ENCODE measurements around the gene CRACR2B. TPM values are rescaled to one million over a fixed set of nuclear protein-coding genes. Genes with fewer than 3 reads are reported as not detected.

The CRACR2B gene
- total RNA-seq, 3 donors from 2014 or later: 14.7 to 152 (median 86.2) TPM

DNA sequence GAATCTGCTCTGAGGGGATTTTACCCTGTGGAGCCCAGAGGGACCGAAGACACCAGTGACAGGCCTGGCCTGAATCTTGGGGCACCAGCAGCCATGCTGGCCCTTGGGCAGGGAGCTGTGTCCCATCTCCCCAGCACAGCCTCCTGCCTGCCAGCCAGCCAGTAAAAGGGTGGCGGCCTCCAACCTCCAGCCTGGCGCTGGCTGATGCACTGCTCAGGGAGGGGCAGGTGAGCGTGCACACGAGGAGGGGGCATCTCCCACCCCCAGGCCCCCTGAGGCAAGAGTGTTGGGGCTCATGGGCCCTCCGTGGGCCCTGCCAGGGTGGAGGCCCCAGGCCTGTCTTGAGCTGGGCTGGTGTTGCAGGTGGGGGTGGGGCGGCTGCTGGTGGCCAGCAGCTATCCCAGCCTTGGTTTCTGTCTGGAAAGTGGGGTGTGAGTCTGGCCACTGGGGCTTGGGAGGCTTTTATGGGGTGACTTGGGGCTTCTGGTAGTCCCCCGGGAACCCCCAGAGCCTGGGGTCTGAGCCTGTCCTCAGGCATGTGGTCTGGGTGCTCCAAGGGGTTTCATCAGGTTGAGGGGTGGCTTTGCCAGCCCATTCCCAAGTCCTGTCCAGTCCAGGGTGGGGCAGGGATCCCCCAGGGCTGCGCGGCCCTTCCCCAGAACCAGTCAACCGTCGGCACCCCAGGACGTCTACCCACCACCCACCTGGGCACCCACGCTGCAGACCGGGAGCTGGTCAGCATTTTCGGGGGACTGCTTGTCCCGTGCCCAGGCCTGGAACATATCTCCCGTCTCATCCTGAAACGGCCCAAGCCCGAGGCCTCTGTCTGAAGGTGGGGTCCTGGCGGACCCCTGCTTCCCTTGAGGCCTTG, 32.8 kb downstream of the CRACR2B start:
- Histone ChIP-seq H3K36me3 (no peaks in the 10 kb centered on the region), H3K9me3 (no peaks in the 10 kb centered on the region), H3K27me3 (no peaks in the 10 kb centered on the region), H3K4me3 (no peak overlapping the region), H3K27ac (peak overlapping the region in 1 of 2 donors; percentile 55), H3K4me1 (peaks cover 0 to 4% of the 10 kb centered on the region in 2 donors)
- DNase-seq (ENCODE audit: low spot score in 2 of 2): no peak
- intact Hi-C loops (cut with DNase I; ENCODE audit: low total_unique reads): loop anchor here (10.0 kb wide), 1 partner anchor 124 kb away; no protein-coding TSS in a partner anchor
- TF ChIP-seq, protein P1, sequence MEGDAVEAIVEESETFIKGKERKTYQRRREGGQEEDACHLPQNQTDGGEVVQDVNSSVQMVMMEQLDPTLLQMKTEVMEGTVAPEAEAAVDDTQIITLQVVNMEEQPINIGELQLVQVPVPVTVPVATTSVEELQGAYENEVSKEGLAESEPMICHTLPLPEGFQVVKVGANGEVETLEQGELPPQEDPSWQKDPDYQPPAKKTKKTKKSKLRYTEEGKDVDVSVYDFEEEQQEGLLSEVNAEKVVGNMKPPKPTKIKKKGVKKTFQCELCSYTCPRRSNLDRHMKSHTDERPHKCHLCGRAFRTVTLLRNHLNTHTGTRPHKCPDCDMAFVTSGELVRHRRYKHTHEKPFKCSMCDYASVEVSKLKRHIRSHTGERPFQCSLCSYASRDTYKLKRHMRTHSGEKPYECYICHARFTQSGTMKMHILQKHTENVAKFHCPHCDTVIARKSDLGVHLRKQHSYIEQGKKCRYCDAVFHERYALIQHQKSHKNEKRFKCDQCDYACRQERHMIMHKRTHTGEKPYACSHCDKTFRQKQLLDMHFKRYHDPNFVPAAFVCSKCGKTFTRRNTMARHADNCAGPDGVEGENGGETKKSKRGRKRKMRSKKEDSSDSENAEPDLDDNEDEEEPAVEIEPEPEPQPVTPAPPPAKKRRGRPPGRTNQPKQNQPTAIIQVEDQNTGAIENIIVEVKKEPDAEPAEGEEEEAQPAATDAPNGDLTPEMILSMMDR (IDR thresholded peaks at IDR 0.05): no peak
- TF ChIP-seq POLR2AphosphoS5 (IDR thresholded peaks at IDR 0.05) (no peak), POLR2A (IDR thresholded peaks at IDR 0.05) (no peak)

DNA sequence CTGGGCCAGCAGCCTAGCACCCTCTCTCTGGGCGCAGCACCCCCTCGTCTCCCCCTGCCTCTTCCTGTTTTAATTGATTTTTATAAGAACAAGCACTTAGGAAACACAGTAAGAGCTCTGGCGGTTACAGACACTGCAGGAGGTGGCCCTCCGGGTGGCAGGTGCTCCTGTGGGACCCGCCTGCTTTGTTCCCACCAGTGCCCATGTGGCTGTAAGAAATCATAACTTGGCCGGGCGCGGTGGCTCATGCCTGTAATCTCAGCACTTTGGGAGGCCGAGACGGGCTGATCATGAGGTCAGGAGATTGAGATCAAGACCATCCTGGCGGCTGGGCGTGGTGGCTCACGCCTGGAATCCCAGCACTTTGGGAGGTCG, 33.4 kb downstream of the CRACR2B start:
- Histone ChIP-seq H3K36me3 (no peaks in the 10 kb centered on the region), H3K27ac (no peak overlapping the region), H3K27me3 (no peaks in the 10 kb centered on the region), H3K4me1 (peaks cover 0 to 4% of the 10 kb centered on the region in 2 donors), H3K4me3 (no peak overlapping the region), H3K9me3 (no peaks in the 10 kb centered on the region)
- DNase-seq (ENCODE audit: low spot score in 2 of 2): no peak
- intact Hi-C loops (cut with DNase I; ENCODE audit: low total_unique reads): loop anchor here (10.0 kb wide), 1 partner anchor 124 kb away; no protein-coding TSS in a partner anchor
- no peak for TF ChIP-seq POLR2AphosphoS5 (IDR thresholded peaks at IDR 0.05)
- TF ChIP-seq, protein P1 (IDR thresholded peaks at IDR 0.05): no peak
- no peak for TF ChIP-seq POLR2A (IDR thresholded peaks at IDR 0.05)

DNA sequence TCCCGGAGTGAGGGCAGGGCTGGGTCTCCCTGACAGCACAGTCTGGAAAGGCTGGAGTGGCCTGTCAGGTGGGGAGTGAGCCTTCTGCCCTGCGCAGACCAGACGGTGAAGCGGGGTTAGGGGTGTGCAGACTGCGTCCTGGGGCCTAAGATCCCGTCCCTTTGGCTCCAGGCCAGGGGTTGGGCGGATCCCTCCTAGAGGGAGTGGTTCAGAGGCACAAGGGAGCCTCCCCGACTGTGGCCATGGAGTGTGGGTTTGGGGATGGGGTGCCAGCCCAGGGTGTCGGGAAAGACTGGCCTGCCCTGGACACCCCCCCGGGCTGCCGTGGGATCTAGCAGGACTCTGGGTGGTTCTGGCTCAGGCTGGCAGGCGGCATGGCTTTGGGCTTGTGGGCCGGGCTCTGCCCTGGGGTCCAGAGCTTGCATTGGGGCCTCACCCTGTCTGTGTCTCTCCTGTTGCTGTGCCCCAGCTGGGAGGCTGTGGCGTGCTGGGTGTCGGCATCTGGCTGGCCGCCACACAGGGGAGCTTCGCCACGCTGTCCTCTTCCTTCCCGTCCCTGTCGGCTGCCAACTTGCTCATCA, 34.5 kb downstream of the CRACR2B start:
- H3K9me3 ChIP-seq: no peaks in the 10 kb centered on the region
- no peak overlapping the region for H3K27ac ChIP-seq
- no peaks in the 10 kb centered on the region for H3K36me3 ChIP-seq
- intact Hi-C loops (cut with DNase I; ENCODE audit: low total_unique reads): loop anchor here (10.0 kb wide), 1 partner anchor 123 kb away; no protein-coding TSS in a partner anchor
- peaks cover 0 to 4% of the 10 kb centered on the region in 2 donors for H3K4me1 ChIP-seq
- no peak for DNase-seq (ENCODE audit: low spot score in 2 of 2)
- H3K4me3 ChIP-seq: no peak overlapping the region
- TF ChIP-seq POLR2AphosphoS5 (IDR thresholded peaks at IDR 0.05): no peak
- TF ChIP-seq POLR2A (IDR thresholded peaks at IDR 0.05): no peak
- TF ChIP-seq, protein P1 (IDR thresholded peaks at IDR 0.05): no peak
- no peaks in the 10 kb centered on the region for H3K27me3 ChIP-seq

DNA sequence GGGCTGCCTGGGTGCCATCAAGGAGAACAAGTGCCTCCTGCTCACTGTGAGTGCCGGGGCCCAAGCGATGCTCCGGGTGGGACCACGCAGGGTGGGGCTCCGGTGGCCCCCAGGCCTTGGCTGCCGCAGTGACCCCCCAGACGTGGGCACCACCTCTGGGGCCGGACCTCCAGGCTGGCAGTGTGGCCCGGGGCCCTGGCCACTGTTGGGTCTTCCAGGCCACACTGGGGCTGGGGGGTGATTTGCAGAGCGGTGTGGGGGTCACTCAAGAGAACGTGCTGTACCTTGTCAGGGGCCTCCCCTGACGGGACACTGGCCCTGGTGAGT, 34.9 kb downstream of the CRACR2B start:
- H3K4me1 ChIP-seq: peaks cover 0 to 4% of the 10 kb centered on the region in 2 donors
- no peaks in the 10 kb centered on the region for H3K9me3 ChIP-seq
- no peak overlapping the region for H3K27ac ChIP-seq
- no peak for DNase-seq (ENCODE audit: low spot score in 2 of 2)
- no peak for TF ChIP-seq POLR2A (IDR thresholded peaks at IDR 0.05)
- TF ChIP-seq POLR2AphosphoS5 (IDR thresholded peaks at IDR 0.05): no peak
- TF ChIP-seq, protein P1 (IDR thresholded peaks at IDR 0.05): no peak
- intact Hi-C loops (cut with DNase I; ENCODE audit: low total_unique reads): loop anchor here (10.0 kb wide), 1 partner anchor 122 kb away; no protein-coding TSS in a partner anchor
- no peaks in the 10 kb centered on the region for H3K27me3 ChIP-seq
- no peaks in the 10 kb centered on the region for H3K36me3 ChIP-seq
- H3K4me3 ChIP-seq: no peak overlapping the region
